Measurements from ENCODE around the gene TRAF7. TPM values are rescaled to one million over a fixed set of nuclear protein-coding genes. Genes with fewer than 3 reads are reported as not detected.

TRAF7 gene
- total RNA-seq, 1 donor from 2014 or later, result 63.4 TPM

DNA sequence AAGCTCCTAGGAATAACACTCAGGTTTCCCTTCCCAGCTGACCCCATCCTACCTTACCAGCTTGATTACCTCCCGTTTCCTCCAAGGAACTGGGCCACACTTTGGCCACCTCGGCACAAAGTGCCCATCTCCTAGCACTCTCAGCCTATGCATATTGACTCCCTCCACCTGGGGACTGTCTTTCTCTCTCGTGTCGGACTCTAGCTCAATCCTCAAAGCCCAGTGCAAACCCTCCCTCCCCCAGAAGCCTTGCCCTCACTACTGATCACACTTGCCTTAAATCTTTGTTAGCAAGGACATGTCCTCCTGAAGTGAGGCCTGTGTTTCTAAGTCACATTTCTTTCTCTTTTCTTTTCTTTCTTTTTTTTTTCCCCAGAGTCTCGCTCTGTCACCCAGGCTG is 9.7 kb upstream of the TRAF7 start:
- no peaks in the 10 kb centered on the region for H3K36me3 Mint-ChIP-seq (ENCODE audit: low read depth)
- H3K9me3 Mint-ChIP-seq (ENCODE audit: low read depth), result no peaks in the 10 kb centered on the region
- DNase-seq (ENCODE audit: low spot score), result no peak
- H3K27me3 Mint-ChIP-seq (ENCODE audit: low read depth), result no peaks in the 10 kb centered on the region
- TF ChIP-seq, protein P1, sequence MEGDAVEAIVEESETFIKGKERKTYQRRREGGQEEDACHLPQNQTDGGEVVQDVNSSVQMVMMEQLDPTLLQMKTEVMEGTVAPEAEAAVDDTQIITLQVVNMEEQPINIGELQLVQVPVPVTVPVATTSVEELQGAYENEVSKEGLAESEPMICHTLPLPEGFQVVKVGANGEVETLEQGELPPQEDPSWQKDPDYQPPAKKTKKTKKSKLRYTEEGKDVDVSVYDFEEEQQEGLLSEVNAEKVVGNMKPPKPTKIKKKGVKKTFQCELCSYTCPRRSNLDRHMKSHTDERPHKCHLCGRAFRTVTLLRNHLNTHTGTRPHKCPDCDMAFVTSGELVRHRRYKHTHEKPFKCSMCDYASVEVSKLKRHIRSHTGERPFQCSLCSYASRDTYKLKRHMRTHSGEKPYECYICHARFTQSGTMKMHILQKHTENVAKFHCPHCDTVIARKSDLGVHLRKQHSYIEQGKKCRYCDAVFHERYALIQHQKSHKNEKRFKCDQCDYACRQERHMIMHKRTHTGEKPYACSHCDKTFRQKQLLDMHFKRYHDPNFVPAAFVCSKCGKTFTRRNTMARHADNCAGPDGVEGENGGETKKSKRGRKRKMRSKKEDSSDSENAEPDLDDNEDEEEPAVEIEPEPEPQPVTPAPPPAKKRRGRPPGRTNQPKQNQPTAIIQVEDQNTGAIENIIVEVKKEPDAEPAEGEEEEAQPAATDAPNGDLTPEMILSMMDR (IDR thresholded peaks at IDR 0.05), result no peak
- H3K4me3 Mint-ChIP-seq (ENCODE audit: unreplicated experiment), result no peak overlapping the region
- H3K27ac Mint-ChIP-seq (ENCODE audit: unreplicated experiment), result no peak overlapping the region
- peaks cover 20% of the 10 kb centered on the region for H3K4me1 Mint-ChIP-seq (ENCODE audit: low read depth)

DNA sequence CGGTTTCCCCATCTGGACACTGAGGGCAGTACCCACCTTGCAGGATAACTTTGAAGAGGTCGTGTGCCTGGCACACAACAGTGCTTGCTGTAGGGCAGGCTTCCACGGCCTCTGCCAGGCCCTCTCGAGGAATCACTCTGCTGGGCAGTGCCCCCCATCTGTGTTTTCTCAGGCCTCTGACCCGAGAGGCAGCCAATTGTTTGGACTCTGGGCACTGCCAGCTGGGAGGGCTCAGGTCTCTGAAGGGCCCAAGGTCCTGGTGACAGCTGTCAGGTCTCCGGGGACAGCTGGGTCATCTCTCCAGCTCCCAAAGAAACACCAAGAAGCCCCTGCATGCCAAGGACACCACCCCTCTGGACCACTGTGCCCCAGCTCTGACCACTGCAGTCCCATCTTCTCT is 8.2 kb upstream of the TRAF7 start:
- Mint-ChIP-seq H3K27me3 (ENCODE audit: low read depth) (no peaks in the 10 kb centered on the region), H3K27ac (ENCODE audit: unreplicated experiment) (no peak overlapping the region), H3K36me3 (ENCODE audit: low read depth) (no peaks in the 10 kb centered on the region), H3K4me1 (ENCODE audit: low read depth) (peaks cover 35% of the 10 kb centered on the region), H3K4me3 (ENCODE audit: unreplicated experiment) (no peak overlapping the region), H3K9me3 (ENCODE audit: low read depth) (no peaks in the 10 kb centered on the region)
- TF ChIP-seq, protein P1 (IDR thresholded peaks at IDR 0.05), result no peak
- no peak for DNase-seq (ENCODE audit: low spot score)

DNA sequence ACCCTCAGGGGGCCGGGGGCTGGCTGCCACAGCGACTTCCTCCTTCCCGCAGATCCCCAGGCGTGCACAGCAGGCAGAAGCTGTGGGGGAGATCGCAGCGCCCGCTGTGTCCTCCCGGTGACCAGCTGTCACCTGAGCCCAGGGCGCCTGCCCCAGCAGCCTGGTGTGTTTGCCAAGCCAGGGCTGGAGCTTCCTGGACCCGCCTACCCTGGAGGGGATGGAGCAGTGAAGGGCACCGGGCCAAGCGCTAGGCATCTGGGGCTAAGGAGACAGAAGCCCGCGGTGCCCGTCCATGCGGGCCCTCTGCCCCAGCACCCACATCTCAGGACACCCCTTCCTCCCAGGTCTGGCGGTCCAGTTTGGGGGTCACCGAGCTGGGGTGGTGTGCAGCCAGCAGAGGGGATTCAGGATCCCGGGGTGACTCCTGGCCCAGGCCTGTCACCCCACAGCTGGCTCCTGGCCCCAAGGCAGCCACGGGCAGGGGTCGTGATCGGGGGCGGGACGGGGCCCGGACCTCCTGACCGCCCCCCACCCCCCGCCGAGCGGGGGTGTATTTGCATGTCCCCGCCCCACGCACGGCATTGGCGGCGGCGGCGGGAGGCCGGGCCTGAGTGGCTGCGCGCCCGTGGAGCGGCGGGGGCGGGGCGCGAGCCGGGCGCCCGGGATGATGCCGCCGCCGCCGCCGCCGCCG is 7.5 kb upstream of the TRAF7 start, which contains the start of gene RAB26:
Gene RAB26 (plus strand): TSS at position 645 of the 691 bp plus-strand sequence. CDS start 159 bp downstream, outside the sequence.
- H3K27me3 Mint-ChIP-seq (ENCODE audit: low read depth), result no peaks in the 10 kb centered on the region
- H3K4me1 Mint-ChIP-seq (ENCODE audit: low read depth), result peaks cover 42% of the 10 kb centered on the region
- no peaks in the 10 kb centered on the region for H3K9me3 Mint-ChIP-seq (ENCODE audit: low read depth)
- H3K4me3 Mint-ChIP-seq (ENCODE audit: unreplicated experiment), result peak within 1 kb of the TSS; percentile 44
- no peaks in the 10 kb centered on the region for H3K36me3 Mint-ChIP-seq (ENCODE audit: low read depth)
- DNase-seq (ENCODE audit: low spot score), result peak; percentile 94
- no peak within 1 kb of the TSS for H3K27ac Mint-ChIP-seq (ENCODE audit: unreplicated experiment)
- TF ChIP-seq, protein P1 (IDR thresholded peaks at IDR 0.05), result no peak

DNA sequence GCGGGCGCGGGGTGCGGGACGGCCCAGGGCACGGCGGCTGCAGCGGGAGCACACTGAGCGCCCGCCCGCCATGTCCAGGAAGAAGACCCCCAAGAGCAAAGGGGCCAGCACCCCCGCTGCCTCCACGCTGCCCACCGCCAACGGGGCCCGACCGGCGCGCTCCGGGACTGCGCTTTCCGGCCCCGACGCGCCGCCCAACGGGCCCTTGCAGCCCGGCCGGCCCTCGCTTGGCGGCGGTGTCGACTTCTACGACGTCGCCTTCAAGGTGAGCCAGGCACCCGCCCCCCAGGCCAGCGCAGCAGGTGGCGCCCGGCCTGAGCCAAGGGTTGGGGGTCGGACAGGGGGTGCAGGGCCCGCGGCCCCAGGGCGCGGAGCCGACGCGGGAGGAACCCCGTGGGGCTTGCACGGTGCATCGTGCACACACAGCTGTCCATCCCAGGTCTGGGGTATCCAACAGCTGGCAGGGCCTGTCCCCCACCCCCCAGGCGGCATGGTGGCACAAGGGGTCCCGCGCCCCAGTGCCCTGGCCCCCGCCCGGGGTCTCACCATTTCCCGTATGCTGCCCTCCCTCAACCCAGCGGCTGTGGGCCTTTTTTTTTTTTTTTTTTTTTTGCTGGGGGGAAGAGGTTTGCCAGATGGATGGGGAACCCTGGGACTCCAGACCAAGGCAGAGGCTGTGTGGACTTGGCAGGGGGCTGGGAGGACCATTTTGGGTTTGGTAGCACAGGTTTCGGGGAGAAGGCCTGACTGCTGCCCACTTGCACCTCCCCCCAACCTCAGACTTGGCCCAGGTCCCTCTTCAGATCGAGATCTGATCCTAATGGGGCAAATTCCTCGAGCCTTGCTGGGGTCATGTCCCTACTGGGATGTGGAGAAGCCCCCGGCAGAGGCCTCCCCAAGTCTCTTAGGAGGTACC is 6.6 kb upstream of the TRAF7 start:
- peaks cover 3% of the 10 kb centered on the region for H3K36me3 Mint-ChIP-seq (ENCODE audit: low read depth)
- H3K4me1 Mint-ChIP-seq (ENCODE audit: low read depth), result peaks cover 51% of the 10 kb centered on the region
- H3K27ac Mint-ChIP-seq (ENCODE audit: unreplicated experiment), result no peak overlapping the region
- no peaks in the 10 kb centered on the region for H3K9me3 Mint-ChIP-seq (ENCODE audit: low read depth)
- DNase-seq (ENCODE audit: low spot score), result no peak
- H3K4me3 Mint-ChIP-seq (ENCODE audit: unreplicated experiment), result peak overlapping the region; percentile 44
- TF ChIP-seq, protein P1 (IDR thresholded peaks at IDR 0.05), result peak; percentile 32
- no peaks in the 10 kb centered on the region for H3K27me3 Mint-ChIP-seq (ENCODE audit: low read depth)

Data from chondrocyte (in vitro differentiated cells).